Measurements from ENCODE around the gene SOX30. TPM values are rescaled to one million over a fixed set of nuclear protein-coding genes. Genes with fewer than 3 reads are reported as not detected.
"Not testable (repeated sequence)": the region's sequence is repeated elsewhere in the genome, so short reads cannot be mapped to it uniquely, and the experiment has no call there.

The SOX30 gene
- total RNA-seq, 2 donors from 2014 or later: 0.44 TPM; not detected in 1

DNA sequence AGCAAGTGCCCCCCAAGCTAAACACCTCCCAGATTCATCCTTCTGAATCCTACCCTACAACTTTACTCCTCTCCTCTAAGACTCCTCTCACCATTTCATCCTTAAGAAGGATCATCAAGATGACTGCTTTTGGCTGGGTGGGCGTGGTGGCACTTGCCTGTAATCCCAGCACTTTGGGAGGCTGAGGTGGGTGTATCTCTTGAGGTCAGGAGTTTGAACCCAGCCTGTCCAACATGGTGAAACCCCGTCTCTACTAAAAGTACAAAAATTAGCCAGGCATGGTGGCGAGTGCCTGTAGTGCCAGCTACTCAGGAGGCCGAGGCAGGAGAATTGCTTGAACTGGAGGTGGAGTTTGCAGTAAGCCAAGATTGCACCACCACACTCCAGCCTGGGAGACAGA lies 22.1 kb upstream of the SOX30 start:
- peaks cover 21% of the 10 kb centered on the region for H3K4me1 Mint-ChIP-seq
- H3K4me3 Mint-ChIP-seq; H3K36me3 Mint-ChIP-seq (ENCODE audit: low read depth); DNase-seq; H3K9me3 ChIP-seq (ENCODE audit: control insufficient read depth, low read length, poor library complexity, severe bottlenecking); H3K27ac Mint-ChIP-seq; ATAC-seq; H3K27me3 Mint-ChIP-seq: not testable (repeated sequence)

DNA sequence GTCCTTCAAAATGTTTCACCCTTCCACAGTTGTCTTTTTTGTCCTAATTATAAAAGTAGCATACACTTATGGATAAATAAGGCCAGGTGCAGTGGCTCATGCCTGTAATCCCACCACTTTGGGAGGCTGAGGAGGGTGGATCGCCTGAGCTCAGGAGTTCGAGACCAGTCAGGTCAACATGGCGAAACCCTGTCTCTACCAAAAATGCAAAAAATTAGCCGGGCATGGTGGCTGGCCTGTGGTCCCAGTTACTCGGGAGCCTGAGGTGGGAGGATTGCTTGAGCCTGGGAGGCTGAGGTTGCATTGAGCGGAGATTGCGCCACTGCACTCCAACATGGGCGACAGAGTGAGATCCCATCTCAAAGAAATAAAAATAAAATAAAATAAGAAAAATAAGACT lies 20.7 kb upstream of the SOX30 start:
- Mint-ChIP-seq H3K27ac (no peak overlapping the region), H3K36me3 (ENCODE audit: low read depth) (no peaks in the 10 kb centered on the region), H3K4me1 (peaks cover 21% of the 10 kb centered on the region), H3K4me3 (peak overlapping the region; percentile 15), H3K27me3 (peaks cover 10% of the 10 kb centered on the region)
- no peak for DNase-seq
- H3K9me3 ChIP-seq (ENCODE audit: control insufficient read depth, low read length, poor library complexity, severe bottlenecking): no peaks in the 10 kb centered on the region
- ATAC-seq: no peak

GRCh38 chr5:157671592-157672330 lies 19.5 kb upstream of the SOX30 start:
- peaks cover 10% of the 10 kb centered on the region for H3K27me3 Mint-ChIP-seq
- no peak for ATAC-seq

DNA sequence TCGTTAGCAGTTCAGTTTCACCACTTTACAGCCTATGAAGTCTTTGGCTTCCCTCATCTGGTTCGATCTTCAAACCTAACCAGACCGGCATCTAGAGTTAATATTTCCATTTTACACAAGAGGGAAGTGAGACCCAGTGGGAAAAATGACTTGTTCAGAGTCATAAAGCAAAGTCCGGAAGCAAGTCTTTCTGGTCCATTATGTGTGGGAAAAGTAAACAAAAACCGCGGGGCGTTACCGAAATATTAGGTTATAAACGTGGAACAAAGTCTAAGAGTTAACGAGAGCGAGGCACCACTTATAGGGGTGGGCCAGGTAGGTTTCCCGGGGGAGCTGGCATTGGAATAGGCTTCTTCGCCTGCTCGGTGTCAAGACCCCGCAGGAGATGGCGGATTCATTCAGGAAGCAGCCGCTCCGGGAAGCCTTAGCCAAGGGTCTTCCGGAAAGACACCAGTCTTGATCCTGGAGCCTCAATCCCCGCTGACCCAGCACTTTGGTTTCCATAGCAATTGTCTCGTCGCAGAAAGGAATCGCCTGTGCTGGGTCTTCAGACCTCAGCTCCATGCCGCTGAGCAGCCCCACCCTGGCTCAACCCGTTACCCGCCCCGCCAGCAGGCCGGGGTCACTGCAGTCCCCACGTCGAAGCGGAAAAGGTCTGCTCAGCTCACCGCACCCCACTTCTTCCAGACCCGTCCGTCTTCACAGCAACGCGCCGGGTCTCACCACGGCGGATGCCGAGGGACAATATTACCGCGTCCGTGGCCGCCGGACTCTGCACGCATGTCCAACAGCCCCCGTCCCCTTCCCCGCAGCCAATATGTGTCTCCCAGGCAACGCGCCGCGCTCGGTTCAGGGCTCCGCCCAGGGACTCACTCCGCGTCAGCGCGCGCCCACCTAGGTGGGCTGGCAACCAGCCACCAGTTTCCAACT lies 18.7 kb upstream of the SOX30 start, which contains the start of gene C5orf52:
Gene C5orf52 (plus strand): TSS at position 872 of the 930 bp plus-strand sequence. CDS start 82 bp downstream, outside the sequence.
- H3K4me3 Mint-ChIP-seq: peak within 1 kb of the TSS; percentile 96
- no peaks in the 10 kb centered on the region for H3K36me3 Mint-ChIP-seq (ENCODE audit: low read depth)
- H3K4me1 Mint-ChIP-seq: peaks cover 21% of the 10 kb centered on the region
- peak within 1 kb of the TSS; percentile 93 for H3K27ac Mint-ChIP-seq
- ATAC-seq (peak; percentile 45), DNase-seq (peak in 1 of 3 donors; percentile 16)
- H3K9me3 ChIP-seq (ENCODE audit: control insufficient read depth, low read length, poor library complexity, severe bottlenecking): no peaks in the 10 kb centered on the region
- peaks cover 10% of the 10 kb centered on the region for H3K27me3 Mint-ChIP-seq

More at GRCh38 chr5:157671592-157672330, 19.5 kb upstream of the SOX30 start:
- no peaks in the 10 kb centered on the region for H3K9me3 ChIP-seq (ENCODE audit: control insufficient read depth, low read length, poor library complexity, severe bottlenecking)
- DNase-seq: no peak
- peak overlapping the region; percentile 93 for H3K27ac Mint-ChIP-seq
- H3K4me1 Mint-ChIP-seq: peaks cover 21% of the 10 kb centered on the region
- H3K4me3 Mint-ChIP-seq: peak overlapping the region; percentile 96
- H3K36me3 Mint-ChIP-seq (ENCODE audit: low read depth): no peaks in the 10 kb centered on the region

DNA sequence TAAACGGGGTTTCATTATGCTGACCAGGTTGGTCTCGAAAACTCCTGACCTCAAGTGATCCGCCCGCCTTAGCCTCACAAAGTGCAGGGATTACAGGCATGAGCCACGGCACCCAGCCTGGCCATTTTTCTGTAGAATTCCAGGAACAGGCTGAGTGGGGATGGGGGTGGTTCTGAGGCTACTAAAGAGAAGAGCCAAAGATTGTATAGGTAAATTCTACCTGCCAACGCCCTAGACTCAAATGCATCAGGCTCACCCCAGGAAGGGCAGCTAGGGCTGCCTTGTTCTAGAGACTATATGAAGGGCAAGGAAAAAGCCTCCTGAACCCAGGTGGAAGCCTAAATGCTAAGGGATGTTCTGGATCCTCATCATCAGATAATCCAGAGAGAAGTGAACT lies 17.5 kb upstream of the SOX30 start:
- Mint-ChIP-seq H3K4me1 (peaks cover 21% of the 10 kb centered on the region), H3K4me3 (peak overlapping the region; percentile 96), H3K27me3 (peaks cover 10% of the 10 kb centered on the region), H3K27ac (peak overlapping the region; percentile 93), H3K36me3 (ENCODE audit: low read depth) (peaks cover under 1% of the 10 kb centered on the region)
- H3K9me3 ChIP-seq (ENCODE audit: control insufficient read depth, low read length, poor library complexity, severe bottlenecking): no peaks in the 10 kb centered on the region
- DNase-seq: no peak
- no peak for ATAC-seq

GRCh38 chr5:157668356-157668755 lies 16.1 kb upstream of the SOX30 start:
- H3K9me3 ChIP-seq (ENCODE audit: control insufficient read depth, low read length, poor library complexity, severe bottlenecking): no peaks in the 10 kb centered on the region
- no peak overlapping the region for H3K4me3 Mint-ChIP-seq
- H3K4me1 Mint-ChIP-seq: peaks cover 21% of the 10 kb centered on the region
- peaks cover 10% of the 10 kb centered on the region for H3K27me3 Mint-ChIP-seq
- DNase-seq: no peak
- peaks cover 3% of the 10 kb centered on the region for H3K36me3 Mint-ChIP-seq (ENCODE audit: low read depth)
- no peak overlapping the region for H3K27ac Mint-ChIP-seq
- ATAC-seq: no peak

GRCh38 chr5:157665467-157666070 lies 13.3 kb upstream of the SOX30 start:
- Mint-ChIP-seq H3K4me3 (no peak overlapping the region), H3K36me3 (ENCODE audit: low read depth) (peaks cover 3% of the 10 kb centered on the region), H3K27me3 (no peaks in the 10 kb centered on the region), H3K27ac (no peak overlapping the region), H3K4me1 (peaks cover 7% of the 10 kb centered on the region)
- no peaks in the 10 kb centered on the region for H3K9me3 ChIP-seq (ENCODE audit: control insufficient read depth, low read length, poor library complexity, severe bottlenecking)
- ATAC-seq (no peak), DNase-seq (no peak)

- DNase-seq (no peak), ATAC-seq (no peak)
- no peaks in the 10 kb centered on the region for H3K9me3 ChIP-seq (ENCODE audit: control insufficient read depth, low read length, poor library complexity, severe bottlenecking)
- no peak overlapping the region for H3K4me3 Mint-ChIP-seq
- no peak overlapping the region for H3K27ac Mint-ChIP-seq
- H3K4me1 Mint-ChIP-seq: no peaks in the 10 kb centered on the region
- H3K36me3 Mint-ChIP-seq (ENCODE audit: low read depth): peaks cover 3% of the 10 kb centered on the region
- H3K27me3 Mint-ChIP-seq: no peaks in the 10 kb centered on the region
Observed at GRCh38 chr5:157659868-157660660, 7.8 kb upstream of the SOX30 start.

DNA sequence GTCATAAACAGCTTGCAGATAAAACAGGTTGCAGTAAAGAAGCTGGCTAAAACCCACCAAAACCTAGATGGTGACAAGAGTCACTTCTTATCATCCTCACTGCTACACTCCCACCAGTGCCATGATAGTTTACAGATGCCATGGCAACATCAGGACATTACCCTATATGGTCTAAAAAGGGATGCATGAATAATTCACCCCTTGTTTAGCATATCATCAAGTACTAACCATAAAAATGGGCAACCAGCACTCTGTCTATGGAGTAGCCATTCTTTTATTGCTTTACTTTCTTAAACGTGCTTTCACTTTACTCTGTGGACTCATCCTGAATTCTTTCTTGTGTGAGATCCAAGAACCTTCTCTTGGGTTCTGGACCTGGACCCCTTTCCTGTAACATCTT lies 6.7 kb upstream of the SOX30 start:
- no peak overlapping the region for H3K27ac Mint-ChIP-seq
- no peaks in the 10 kb centered on the region for H3K9me3 ChIP-seq (ENCODE audit: control insufficient read depth, low read length, poor library complexity, severe bottlenecking)
- H3K4me3 Mint-ChIP-seq: no peak overlapping the region
- no peak for DNase-seq
- no peaks in the 10 kb centered on the region for H3K27me3 Mint-ChIP-seq
- ATAC-seq: no peak
- no peaks in the 10 kb centered on the region for H3K4me1 Mint-ChIP-seq
- H3K36me3 Mint-ChIP-seq (ENCODE audit: low read depth): no peaks in the 10 kb centered on the region

DNA sequence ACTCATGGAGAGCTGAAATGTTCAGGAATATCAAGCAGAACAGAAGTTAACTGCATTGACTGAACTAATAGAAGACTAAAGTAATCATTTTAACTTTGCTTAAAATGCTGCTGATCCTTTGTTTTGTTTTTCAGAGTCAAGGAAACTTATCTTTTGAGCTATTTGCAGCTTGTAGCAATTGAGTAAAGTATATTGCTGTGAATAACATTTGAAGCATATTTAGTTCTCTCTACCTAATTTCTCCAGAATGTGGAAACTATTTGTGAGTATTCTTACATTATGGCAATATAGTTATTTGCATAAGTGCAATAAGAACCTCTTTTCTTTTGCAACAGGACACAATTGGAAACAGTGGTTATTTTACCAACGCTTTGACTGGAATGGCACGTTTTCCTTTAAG lies 5.3 kb upstream of the SOX30 start:
- Mint-ChIP-seq H3K27ac (no peak overlapping the region), H3K4me1 (peaks cover 3% of the 10 kb centered on the region), H3K4me3 (no peak overlapping the region), H3K36me3 (ENCODE audit: low read depth) (peaks cover 3% of the 10 kb centered on the region), H3K27me3 (no peaks in the 10 kb centered on the region)
- ATAC-seq: no peak
- no peak for DNase-seq
- no peaks in the 10 kb centered on the region for H3K9me3 ChIP-seq (ENCODE audit: control insufficient read depth, low read length, poor library complexity, severe bottlenecking)

DNA sequence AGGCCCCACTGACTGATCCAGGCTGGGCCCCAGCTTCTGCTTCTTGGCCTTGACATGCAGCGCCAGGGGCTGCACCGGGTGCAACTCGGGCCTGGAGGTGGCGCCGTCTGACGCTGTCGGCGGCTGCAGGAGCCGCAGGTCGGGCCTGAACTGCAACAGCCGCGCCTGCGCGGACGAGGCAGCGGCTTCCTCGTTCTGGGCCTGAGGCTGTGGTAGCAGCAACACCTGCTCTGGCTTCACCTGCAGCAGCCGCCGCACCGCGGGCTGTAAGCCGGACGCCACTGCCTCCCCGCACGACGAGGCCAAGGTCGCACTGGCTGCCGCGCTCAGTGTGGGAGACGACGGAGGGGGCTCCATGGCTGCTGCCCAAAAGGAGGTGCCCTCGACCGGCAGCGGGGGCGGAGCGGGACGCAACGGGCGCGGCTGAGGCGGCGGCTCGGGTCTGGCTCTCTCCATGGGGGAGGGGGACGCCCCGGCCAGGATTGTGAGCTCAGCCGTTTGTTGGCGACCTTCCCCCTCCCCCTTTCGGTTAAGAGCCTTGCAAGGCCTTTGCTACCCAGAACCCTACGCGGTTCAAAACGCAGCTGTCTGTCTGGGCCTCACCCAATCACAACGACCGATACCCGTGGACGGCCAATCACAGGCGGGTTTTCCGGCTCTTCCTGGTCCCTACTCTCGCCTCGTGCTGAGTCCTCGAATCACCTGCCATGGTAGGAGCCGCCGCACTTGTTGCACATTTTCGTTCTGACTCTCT lies 438 bp downstream of the SOX30 start:
- Mint-ChIP-seq H3K4me3 (peak overlapping the region; percentile 82), H3K27ac (peak overlapping the region; percentile 87), H3K27me3 (no peaks in the 10 kb centered on the region), H3K36me3 (ENCODE audit: low read depth) (peaks cover 3% of the 10 kb centered on the region), H3K4me1 (peaks cover 12% of the 10 kb centered on the region)
- DNase-seq: peak; percentile 73 to 80 (median 76)
- ATAC-seq: peak; percentile 99
- no peaks in the 10 kb centered on the region for H3K9me3 ChIP-seq (ENCODE audit: control insufficient read depth, low read length, poor library complexity, severe bottlenecking)

All from T-helper 17 cell (primary cell).